HG02981 (cell line): ENCODE data around the gene ORC4.
"Not testable (repeated sequence)": the region's sequence is repeated elsewhere in the genome, so short reads cannot be mapped to it uniquely, and the experiment has no call there.

Source experiments
- ATAC-seq: cut with Tn5 transposase; IDR thresholded peaks from one replicate; pipeline ENCODE4 v1.9.1; 2021; ENCODE audit warnings: mild to moderate bottlenecking, moderate library complexity; ENCODE audit not compliant: unreplicated experiment

ORC4 gene

GRCh38 chr2:148021059-148021861 lies 723 bp upstream of the ORC4 start, which contains the start of gene MBD5:
Gene MBD5, plus strand, starts transcription at chr2:148021091.
- ATAC-seq = peak; percentile 39

- ATAC-seq = no peak
These were observed 5.9 kb downstream of the ORC4 start for GRCh38 chr2:148014616-148015015.

GRCh38 chr2:148013876-148014275 lies 6.7 kb downstream of the ORC4 start:
- ATAC-seq = no peak

GRCh38 chr2:148008411-148008810 lies 12.1 kb downstream of the ORC4 start:
- ATAC-seq = not testable (repeated sequence)

- ATAC-seq = no peak
These were observed 13.2 kb downstream of the ORC4 start for GRCh38 chr2:148007219-148007900.

- ATAC-seq = no peak
These were observed 14.1 kb downstream of the ORC4 start for GRCh38 chr2:148006249-148007007.

- ATAC-seq = not testable (repeated sequence)
These were observed 18.1 kb downstream of the ORC4 start for GRCh38 chr2:148002420-148002819.

GRCh38 chr2:148000095-148000494 lies 20.4 kb downstream of the ORC4 start:
- ATAC-seq = no peak

GRCh38 chr2:147999126-147999525 lies 21.4 kb downstream of the ORC4 start:
- ATAC-seq = no peak

GRCh38 chr2:147998203-147998602 lies 22.3 kb downstream of the ORC4 start:
- ATAC-seq = no peak

GRCh38 chr2:147996828-147997227 lies 23.7 kb downstream of the ORC4 start:
- no peak for ATAC-seq

GRCh38 chr2:147994965-147995364 lies 25.6 kb downstream of the ORC4 start:
- ATAC-seq = not testable (repeated sequence)

GRCh38 chr2:147989809-147990403 lies 30.6 kb downstream of the ORC4 start:
- ATAC-seq = peak; percentile 80

- ATAC-seq = no peak
These were observed 31.4 kb downstream of the ORC4 start for GRCh38 chr2:147989102-147989501.

GRCh38 chr2:147980940-147981528 lies 39.5 kb downstream of the ORC4 start:
- ATAC-seq = no peak

GRCh38 chr2:147977679-147978078 lies 42.9 kb downstream of the ORC4 start:
- no peak for ATAC-seq

GRCh38 chr2:147976102-147976501 lies 44.4 kb downstream of the ORC4 start:
- ATAC-seq = no peak

GRCh38 chr2:147968571-147968970 lies 52.0 kb downstream of the ORC4 start:
- ATAC-seq = no peak

GRCh38 chr2:147952118-147952517 lies 68.4 kb downstream of the ORC4 start:
- no peak for ATAC-seq

- ATAC-seq = no peak
These were observed 74.9 kb downstream of the ORC4 start for GRCh38 chr2:147945660-147946059.

- ATAC-seq = no peak
These were observed 81.2 kb downstream of the ORC4 start for GRCh38 chr2:147939313-147939712.
